Fibroblast of lung (primary cell): ENCODE results near the gene ATOH1. TPM values are rescaled to one million over a fixed set of nuclear protein-coding genes. Genes with fewer than 3 reads are reported as not detected.

Source experiments
- DNase-seq, 2 donors: peaks; one replicate each; pipeline versions ENCODE4 v3.0.0 to v3.0.0-alpha.2; 2010; ENCODE audit warnings: low read depth in 2 of 2
- H2AFZ ChIP-seq: 2 replicates; pipeline ENCODE4 v1.5.1; 2012; ENCODE audit warnings: low read length, control low read depth, inconsistent platforms
- H3K27ac ChIP-seq: 2 replicates; pipeline ENCODE4 v1.5.1; 2011; ENCODE audit warnings: low read length, control low read depth; ENCODE audit not compliant: insufficient read depth
- H3K27me3 ChIP-seq: 2 replicates; pipeline ENCODE4 v1.5.1; 2011; ENCODE audit warnings: mild to moderate bottlenecking, low read length; ENCODE audit not compliant: control insufficient read depth, insufficient read depth
- H3K36me3 ChIP-seq: 2 replicates; pipeline ENCODE4 v1.5.1; 2011; ENCODE audit warnings: low read length; ENCODE audit not compliant: control insufficient read depth, insufficient read depth
- H3K4me1 ChIP-seq: 2 replicates; pipeline ENCODE4 v1.5.1; 2011; ENCODE audit warnings: low read length; ENCODE audit not compliant: control insufficient read depth, insufficient read depth; ENCODE audit errors: extremely low read depth
- H3K4me2 ChIP-seq: 2 replicates; pipeline ENCODE4 v1.5.1; 2011; ENCODE audit warnings: low read length, control low read depth; ENCODE audit not compliant: insufficient read depth; ENCODE audit errors: extremely low read depth
- H3K4me3 ChIP-seq, 4 experiments: fragments of 200-600 bp in 1 of 4; sonication (generic) in 1 of 4; replicated peaks in 1 of 4; 2 replicates each; pipeline ENCODE4 v1.5.1; 2011 to 2016; ENCODE audit warnings: low read length in 4 of 4, low read depth in 3 of 4, mild to moderate bottlenecking in 3 of 4, control low read depth in 2 of 4, inconsistent platforms in 1 of 4, mixed read lengths in 1 of 4; ENCODE audit not compliant: insufficient read depth in 1 of 4; ENCODE audit errors: control extremely low read depth in 1 of 4
- H3K79me2 ChIP-seq: 2 replicates; pipeline ENCODE4 v1.5.1; 2012; ENCODE audit warnings: mild to moderate bottlenecking, low read length, inconsistent platforms; ENCODE audit not compliant: control insufficient read depth, insufficient read depth
- H3K9ac ChIP-seq: 2 replicates; pipeline ENCODE4 v1.5.1; 2011; ENCODE audit warnings: mild to moderate bottlenecking, low read length, control low read depth; ENCODE audit not compliant: insufficient read depth
- H3K9me3 ChIP-seq: 2 replicates; pipeline ENCODE4 v1.5.1; 2012; ENCODE audit warnings: low read depth, low read length; ENCODE audit not compliant: control insufficient read depth, insufficient read depth
- H4K20me1 ChIP-seq: 2 replicates; pipeline ENCODE4 v1.5.1; 2011; ENCODE audit warnings: low read length; ENCODE audit not compliant: control insufficient read depth, insufficient read depth; ENCODE audit errors: extremely low read depth
- EZH2 ChIP-seq: IDR thresholded peaks from 2 replicates; pipeline ENCODE4 v1.5.1; 2012; ENCODE audit warnings: low read length, control low read depth, mild to moderate bottlenecking; ENCODE audit errors: missing control alignments
- polyA plus RNA-seq, 2 donors: library from polyadenylated mRNA; depleted of rRNA in 1 of 2; stranded (reverse) in 1 of 2; unstranded in 1 of 2; fragments of >200 nt; gene quantifications; 2 replicates each; pipeline ENCODE4 v1.2.1, GENCODE V29; 2011 to 2012; ENCODE audit warnings: missing spikeins in 1 of 2
- total RNA-seq: library from RNA; depleted of rRNA; stranded (reverse); fragments of >200 nt; gene quantifications from 2 replicates; pipeline ENCODE4 v1.2.1, GENCODE V29; 2014
- TF ChIP-seq, protein P1 (sequence below), 2 donors: IDR thresholded peaks in 1 of 2; conservative IDR thresholded peaks in 1 of 2; 1 replicate in 1 of 2; 2 replicates in 1 of 2; pipeline ENCODE4 v1.5.1; 2011 to 2012; ENCODE audit warnings: low read length in 2 of 2, control low read depth in 1 of 2, inconsistent platforms in 1 of 2, low read depth in 1 of 2, mild to moderate bottlenecking in 1 of 2

ATOH1 gene
- total and polyA plus RNA-seq, 2 donors (not counting 1 experiment from before 2014, with no cell fraction given): not detected

DNA sequence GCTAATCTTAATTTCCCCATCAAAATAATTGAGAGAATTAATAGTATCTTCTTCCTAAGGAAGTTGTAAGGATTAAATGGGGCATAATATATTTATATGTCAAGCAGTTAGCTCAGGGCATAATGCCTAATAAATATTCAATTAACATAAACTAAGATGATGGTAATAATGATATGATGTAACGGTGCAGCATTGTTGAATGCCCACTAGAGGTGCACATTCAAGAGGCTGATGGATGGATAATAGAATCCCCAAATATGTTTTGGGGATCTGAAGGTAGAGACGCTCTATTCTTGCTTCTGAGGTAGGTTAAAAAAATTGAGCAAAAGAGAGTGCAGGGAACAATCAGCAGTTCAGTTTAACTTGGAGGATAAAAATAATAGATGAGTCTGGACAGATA, 37.1 kb downstream of the ATOH1 start:
- TF ChIP-seq, protein P1, sequence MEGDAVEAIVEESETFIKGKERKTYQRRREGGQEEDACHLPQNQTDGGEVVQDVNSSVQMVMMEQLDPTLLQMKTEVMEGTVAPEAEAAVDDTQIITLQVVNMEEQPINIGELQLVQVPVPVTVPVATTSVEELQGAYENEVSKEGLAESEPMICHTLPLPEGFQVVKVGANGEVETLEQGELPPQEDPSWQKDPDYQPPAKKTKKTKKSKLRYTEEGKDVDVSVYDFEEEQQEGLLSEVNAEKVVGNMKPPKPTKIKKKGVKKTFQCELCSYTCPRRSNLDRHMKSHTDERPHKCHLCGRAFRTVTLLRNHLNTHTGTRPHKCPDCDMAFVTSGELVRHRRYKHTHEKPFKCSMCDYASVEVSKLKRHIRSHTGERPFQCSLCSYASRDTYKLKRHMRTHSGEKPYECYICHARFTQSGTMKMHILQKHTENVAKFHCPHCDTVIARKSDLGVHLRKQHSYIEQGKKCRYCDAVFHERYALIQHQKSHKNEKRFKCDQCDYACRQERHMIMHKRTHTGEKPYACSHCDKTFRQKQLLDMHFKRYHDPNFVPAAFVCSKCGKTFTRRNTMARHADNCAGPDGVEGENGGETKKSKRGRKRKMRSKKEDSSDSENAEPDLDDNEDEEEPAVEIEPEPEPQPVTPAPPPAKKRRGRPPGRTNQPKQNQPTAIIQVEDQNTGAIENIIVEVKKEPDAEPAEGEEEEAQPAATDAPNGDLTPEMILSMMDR (conservative IDR thresholded peaks at IDR 0.05 in 1 of 2, IDR thresholded peaks at IDR 0.05 in 1 of 2; ENCODE audit: low read depth in 1 of 2, low read length in 2 of 2): peak in 1 of 2 donors; percentile 6
- no peak for TF ChIP-seq EZH2
- Histone ChIP-seq H3K27ac (no peak overlapping the region), H3K27me3 (no peaks in the 10 kb centered on the region)

DNA sequence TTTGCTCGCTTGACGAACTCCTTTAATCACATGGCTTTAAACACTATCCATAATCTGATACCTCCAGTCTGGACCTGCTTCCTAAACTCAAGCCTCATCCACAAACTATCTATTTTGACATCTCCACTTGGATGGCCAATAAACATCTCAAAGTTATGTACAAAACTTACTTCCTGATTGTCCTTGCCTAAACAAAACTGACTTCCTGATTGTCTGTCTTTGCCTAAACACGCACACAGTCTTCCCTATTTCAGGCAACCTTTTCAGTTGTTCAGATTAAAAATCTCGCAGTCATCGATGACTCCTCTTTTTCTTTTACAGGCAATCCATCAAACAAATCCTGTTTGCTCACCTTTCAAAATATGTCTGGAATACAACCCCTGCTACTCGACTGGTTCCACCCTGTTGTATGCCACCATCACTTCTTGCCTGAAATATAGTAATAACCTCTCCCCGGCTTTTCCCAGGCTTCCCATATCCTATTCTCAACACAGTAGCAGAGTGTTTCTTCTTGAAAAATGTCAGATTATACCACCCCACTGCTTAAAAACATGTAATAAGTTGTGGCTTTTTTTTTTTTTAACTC, 39.0 kb downstream of the ATOH1 start:
- Histone ChIP-seq H3K4me1 (no peaks in the 10 kb centered on the region), H4K20me1 (no peaks in the 10 kb centered on the region), H2AFZ (no peak overlapping the region), H3K27ac (no peak overlapping the region), H3K27me3 (no peaks in the 10 kb centered on the region), H3K4me2 (no peak overlapping the region), H3K9ac (no peak overlapping the region), H3K4me3 (no peak overlapping the region), H3K79me2 (no peaks in the 10 kb centered on the region), H3K9me3 (no peaks in the 10 kb centered on the region), H3K36me3 (no peaks in the 10 kb centered on the region)
- DNase-seq: no peak
- TF ChIP-seq, protein P1 (conservative IDR thresholded peaks at IDR 0.05 in 1 of 2, IDR thresholded peaks at IDR 0.05 in 1 of 2; ENCODE audit: low read depth in 1 of 2, low read length in 2 of 2): no peak
- no peak for TF ChIP-seq EZH2

More for the DNA sequence above, 37.1 kb downstream of the ATOH1 start:
- no peak for DNase-seq
- H3K9me3 ChIP-seq: no peaks in the 10 kb centered on the region
- H3K9ac ChIP-seq: no peak overlapping the region
- no peak overlapping the region for H2AFZ ChIP-seq
- H3K4me2 ChIP-seq: no peak overlapping the region
- H3K4me1 ChIP-seq: no peaks in the 10 kb centered on the region
- H3K36me3 ChIP-seq: no peaks in the 10 kb centered on the region
- no peaks in the 10 kb centered on the region for H3K79me2 ChIP-seq
- H3K4me3 ChIP-seq: no peak overlapping the region
- no peaks in the 10 kb centered on the region for H4K20me1 ChIP-seq

DNA sequence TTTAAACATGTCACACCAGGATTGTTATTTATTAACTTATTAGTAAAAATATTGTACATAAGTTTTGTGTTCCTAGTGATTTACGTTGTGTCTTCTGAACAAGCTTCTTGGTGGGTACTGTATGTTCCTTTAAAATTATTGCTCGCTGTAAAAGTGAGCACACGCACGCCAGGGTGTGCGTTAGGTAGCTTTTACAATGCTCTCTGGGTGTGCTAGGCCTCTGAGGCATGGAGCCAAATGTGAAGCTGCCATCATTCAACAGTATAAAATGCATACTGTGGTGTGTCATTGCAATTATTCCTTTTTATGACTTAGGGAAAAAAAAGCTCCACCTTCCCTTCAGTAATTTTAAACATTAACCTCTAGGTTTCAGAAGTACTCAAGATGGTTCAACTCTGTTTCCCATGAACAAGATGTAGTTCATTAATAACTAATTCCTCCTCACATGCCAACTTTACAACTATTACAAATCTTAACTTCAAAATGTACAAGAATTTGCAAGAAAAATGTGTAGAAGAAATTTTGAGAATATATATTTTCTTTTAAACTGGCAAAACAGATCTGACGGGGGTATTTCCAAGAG, 42.4 kb downstream of the ATOH1 start:
- TF ChIP-seq, protein P1 (conservative IDR thresholded peaks at IDR 0.05 in 1 of 2, IDR thresholded peaks at IDR 0.05 in 1 of 2; ENCODE audit: low read depth in 1 of 2, low read length in 2 of 2): no peak
- no peak for TF ChIP-seq EZH2
- H3K27ac ChIP-seq: no peak overlapping the region
- H3K36me3 ChIP-seq: no peaks in the 10 kb centered on the region
- DNase-seq: no peak
- H3K27me3 ChIP-seq: no peaks in the 10 kb centered on the region
- H4K20me1 ChIP-seq: no peaks in the 10 kb centered on the region
- no peaks in the 10 kb centered on the region for H3K79me2 ChIP-seq
- H3K4me1 ChIP-seq: no peaks in the 10 kb centered on the region
- H2AFZ ChIP-seq: no peak overlapping the region
- no peak overlapping the region for H3K9ac ChIP-seq
- H3K4me3 ChIP-seq: no peak overlapping the region
- no peaks in the 10 kb centered on the region for H3K9me3 ChIP-seq
- H3K4me2 ChIP-seq: no peak overlapping the region
